Neural crest cell (in vitro differentiated cells): ENCODE results near the gene NPHP1. TPM values are rescaled to one million over a fixed set of nuclear protein-coding genes. Genes with fewer than 3 reads are reported as not detected.
"Not testable (repeated sequence)": the region's sequence is repeated elsewhere in the genome, so short reads cannot be mapped to it uniquely, and the experiment has no call there.

ENCODE experiments used
- DNase-seq: peaks from one replicate; pipeline ENCODE4 v3.0.0; 2021; ENCODE audit warnings: low read depth, mixed read lengths, low spot score
- H3K27ac Mint-ChIP-seq: one replicate; pipeline ENCODE4 v1.8.0; 2021; ENCODE audit warnings: mild to moderate bottlenecking, mixed read lengths; ENCODE audit not compliant: unreplicated experiment
- H3K27me3 Mint-ChIP-seq: 2 replicates; pipeline ENCODE4 v1.8.0; 2021; ENCODE audit warnings: low read depth, mild to moderate bottlenecking, mixed read lengths
- H3K36me3 Mint-ChIP-seq: 2 replicates; pipeline ENCODE4 v1.8.0; 2021; ENCODE audit warnings: low read depth, mild to moderate bottlenecking, mixed read lengths
- H3K4me1 Mint-ChIP-seq: 2 replicates; pipeline ENCODE4 v1.8.0; 2021; ENCODE audit warnings: mixed read lengths
- H3K4me3 Mint-ChIP-seq: one replicate; pipeline ENCODE4 v1.8.0; 2021; ENCODE audit warnings: mild to moderate bottlenecking, mixed read lengths
- H3K9me3 Mint-ChIP-seq: 2 replicates; pipeline ENCODE4 v1.8.0; 2021; ENCODE audit warnings: mixed read lengths
- microRNA-seq: library from miRNA; unstranded; fragments of <30 nt; microRNA quantifications from one replicate; pipeline ENCODE4, GENCODE V29; 2020
- total RNA-seq: library from RNA; stranded (reverse); gene quantifications from 2 replicates; pipeline ENCODE4 v1.2.1, GENCODE V29; 2021

NPHP1 gene
- total RNA-seq, 1 donor from 2014 or later: 7.3 TPM

GRCh38 chr2:110078104-110078503, 126.7 kb downstream of the NPHP1 start:
- H3K27me3 Mint-ChIP-seq, H3K4me3 Mint-ChIP-seq, H3K9me3 Mint-ChIP-seq, H3K36me3 Mint-ChIP-seq, DNase-seq, H3K27ac Mint-ChIP-seq, H3K4me1 Mint-ChIP-seq: not testable (repeated sequence)

GRCh38 chr2:110075896-110076295, 128.9 kb downstream of the NPHP1 start:
- DNase-seq, H3K4me3 Mint-ChIP-seq, H3K9me3 Mint-ChIP-seq, H3K27ac Mint-ChIP-seq, H3K27me3 Mint-ChIP-seq, H3K4me1 Mint-ChIP-seq, H3K36me3 Mint-ChIP-seq: not testable (repeated sequence)

Small RNAs within 50 kb of the gene (microRNA-seq; reads per million reads assigned to microRNA genes)
- gene MIR4436B1: not detected

Other genes with a start within 250 kb of the NPHP1 start
- gene MALL, start 89.2 kb downstream of the NPHP1 start, total RNA-seq: 0.79 and 1.1 TPM in 2 replicates
- 12.0 and 16.1 TPM in 2 replicates for gene MTLN, start 7.5 kb upstream of the NPHP1 start, total RNA-seq